Activated T-cell treated with anti-CD3 and anti-CD28 coated beads for 1 hour (primary cell): Measurements from ENCODE around the gene OR52E5.

ENCODE experiments used
- DNase-seq: peaks from one replicate; pipeline ENCODE4 v3.0.0-alpha.2; 2020; ENCODE audit warnings: low read depth

OR52E5 gene

DNA sequence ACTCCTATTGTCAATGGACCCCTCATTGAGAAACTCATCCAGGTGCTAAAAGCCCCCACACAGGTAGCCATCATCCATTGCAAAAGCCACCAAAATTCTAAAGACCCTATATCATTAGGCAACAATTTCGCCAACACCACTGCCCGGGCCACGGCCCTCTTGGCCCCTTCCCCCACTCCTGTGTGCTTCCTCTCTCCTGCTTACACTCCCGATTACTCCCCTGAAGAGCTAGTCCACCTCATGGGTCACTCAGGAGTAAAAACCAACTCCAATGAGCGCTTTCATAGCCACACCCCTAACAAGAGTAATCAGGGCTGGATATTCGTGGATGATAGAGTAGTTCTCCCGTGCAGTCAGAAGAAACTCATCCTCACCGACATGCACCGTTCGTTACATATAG lies 40.1 kb downstream of the OR52E5 start:
- no peak for DNase-seq

DNA sequence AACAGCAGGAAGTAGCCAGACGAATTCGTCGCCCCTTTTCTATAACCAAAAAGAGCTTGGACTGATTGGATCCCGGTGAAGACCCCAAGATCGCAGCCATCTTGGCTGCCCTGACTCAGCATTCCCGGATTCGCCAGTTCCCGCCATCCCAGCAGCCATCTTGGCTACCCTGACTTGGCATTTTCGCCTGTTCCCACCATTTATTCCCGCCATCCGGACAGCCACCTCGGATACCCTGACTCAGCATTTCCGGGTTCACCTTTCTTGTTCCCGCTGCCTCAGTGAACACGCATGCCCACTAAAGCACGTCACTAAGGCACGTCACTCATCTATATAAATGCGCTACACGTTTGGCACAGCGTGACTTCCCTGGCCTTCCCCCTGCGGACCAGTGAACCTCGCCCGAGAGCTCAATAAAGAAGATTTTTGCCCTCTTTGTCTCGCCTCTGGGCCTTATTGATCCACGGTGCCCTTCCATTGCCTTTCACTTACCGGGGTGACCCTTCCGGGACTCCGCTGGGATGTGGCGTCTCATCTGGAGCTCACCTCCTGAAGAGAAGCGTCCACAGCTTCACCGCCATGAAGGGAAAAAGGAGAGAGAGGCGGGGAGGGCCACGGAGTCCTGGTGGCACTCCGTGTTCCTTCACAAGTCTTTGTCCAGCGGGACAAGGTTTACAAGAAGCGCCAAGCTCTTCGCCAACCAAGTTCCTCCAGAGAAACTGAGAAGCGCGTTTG lies 45.0 kb downstream of the OR52E5 start:
- DNase-seq = no peak

DNA sequence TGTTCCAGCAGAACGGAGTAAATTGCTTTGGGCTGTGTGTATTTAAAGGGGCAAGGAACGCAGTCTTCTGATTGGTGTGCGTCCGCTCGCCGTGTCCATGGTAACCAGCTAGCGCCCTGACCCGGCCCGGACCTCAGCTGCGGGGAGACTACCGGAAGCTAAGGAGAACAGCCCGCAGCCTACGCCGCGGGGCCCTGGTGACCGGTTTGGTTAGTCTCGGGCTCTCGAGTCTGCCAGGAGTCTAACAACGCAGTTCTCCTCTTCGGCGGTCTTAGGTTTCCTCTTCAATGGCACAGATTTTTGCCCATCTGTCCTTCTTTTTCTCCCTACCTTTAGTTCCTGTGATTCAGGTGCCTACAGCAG lies 45.6 kb downstream of the OR52E5 start:
- no peak for DNase-seq

DNA sequence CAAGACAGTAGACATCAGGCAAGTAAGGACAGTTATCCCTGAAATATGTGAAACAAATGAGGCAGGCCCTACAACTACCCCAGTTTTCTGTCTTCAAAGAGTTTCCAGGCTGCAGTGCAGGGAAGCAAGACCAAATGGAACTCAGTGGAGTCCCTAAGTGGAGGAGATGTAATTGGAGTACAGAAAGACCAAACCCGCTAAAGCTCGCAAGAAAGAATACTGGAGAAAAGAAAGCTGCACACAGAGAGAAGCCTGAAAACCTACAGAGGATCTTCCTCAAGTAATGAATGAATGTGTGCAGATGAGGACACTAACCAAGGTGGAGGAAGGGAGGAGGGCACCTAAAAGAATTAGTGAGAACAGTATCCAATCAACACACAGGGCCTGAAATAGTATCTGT lies 47.7 kb downstream of the OR52E5 start:
- no peak for DNase-seq

DNA sequence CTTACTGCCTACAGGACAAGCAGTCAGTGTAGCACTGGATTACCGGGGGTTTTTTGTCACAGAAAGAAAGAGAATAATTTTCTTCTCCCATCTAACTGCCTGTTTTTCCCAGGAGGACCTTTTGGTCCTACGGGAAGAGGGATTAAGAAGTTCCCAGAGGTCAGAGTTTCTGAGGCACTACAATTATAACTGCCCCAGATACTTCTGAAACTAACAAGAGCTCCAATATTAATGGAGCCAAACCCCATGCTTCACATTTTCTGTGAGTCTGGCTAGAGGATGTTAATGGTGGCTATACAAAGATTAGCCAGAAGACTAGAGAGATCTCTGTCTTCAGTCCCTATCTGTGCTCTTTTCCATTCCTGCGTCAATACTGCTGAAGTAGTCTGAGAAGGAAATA lies 48.9 kb downstream of the OR52E5 start, which contains the start of gene OR56A3:
OR56A3 (plus strand) TSS at position 301 of the 400 bp plus-strand sequence. CDS start 5,096 bp downstream, outside the sequence.
- DNase-seq = no peak
